Tibial nerve (tissue), 3 donors: ENCODE measurements around the gene UQCR11.
A peak's percentile ranks its signal among the peaks of the same experiment; 100 is the strongest.

ENCODE experiments used
- POLR2A ChIP-seq, 2 donors: fragments of 450-650 bp; IDR thresholded peaks; one replicate each; pipeline ENCODE4 v1.6.1; 2017; ENCODE audit warnings: antibody characterized with exemption in 2 of 2, mild to moderate bottlenecking in 2 of 2, moderate library complexity in 2 of 2
- TF ChIP-seq, protein P1 (sequence below), 5 experiments: fragments of 200-600 bp in 3 of 5; fragments of 450-650 bp in 2 of 5; sonication (generic) in 3 of 5; IDR thresholded peaks; one replicate each; pipeline ENCODE4 v1.5.1; 2016 to 2019; ENCODE audit warnings: antibody characterized with exemption in 5 of 5, mild to moderate bottlenecking in 3 of 5, moderate library complexity in 2 of 5

DNA sequence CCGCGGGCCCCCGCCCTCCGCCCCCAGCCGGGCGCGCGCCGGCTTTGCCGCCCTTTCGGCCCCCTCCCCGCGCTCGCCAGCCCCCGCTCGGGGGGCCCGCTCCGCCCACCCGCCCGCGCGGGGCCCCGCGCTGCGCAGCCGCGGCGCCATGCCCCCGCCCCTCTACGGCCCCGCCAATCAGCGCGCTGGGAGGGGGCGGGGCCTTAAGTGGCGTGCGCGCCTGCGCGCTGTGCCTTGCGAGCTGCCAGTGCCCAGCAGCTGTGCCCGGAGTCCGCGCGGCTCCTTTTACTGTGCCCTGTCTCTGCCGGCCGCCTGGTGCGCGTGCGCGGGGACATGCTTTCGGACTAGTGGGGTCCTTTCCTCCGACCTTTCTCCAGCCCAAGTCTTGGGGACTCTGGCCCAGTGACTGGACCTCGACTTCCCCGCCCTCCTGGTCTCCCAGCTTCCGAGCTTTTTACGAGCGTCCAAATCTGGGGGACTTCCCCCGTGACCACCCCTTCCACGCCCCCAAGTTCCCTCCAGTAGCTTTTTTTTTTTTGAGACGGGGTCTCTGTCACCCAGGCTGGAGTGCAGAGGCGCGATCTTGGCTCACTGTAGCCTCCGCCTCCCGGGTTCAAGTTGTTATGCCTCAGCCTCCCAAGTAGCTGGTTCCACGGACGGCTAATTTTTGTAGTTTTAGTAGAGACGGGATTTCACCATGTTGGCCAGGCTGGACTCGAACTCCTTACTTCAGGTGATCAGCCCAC is 12.3 kb downstream of the UQCR11 start, which contains the start of gene MBD3:
- TF ChIP-seq, protein P1, sequence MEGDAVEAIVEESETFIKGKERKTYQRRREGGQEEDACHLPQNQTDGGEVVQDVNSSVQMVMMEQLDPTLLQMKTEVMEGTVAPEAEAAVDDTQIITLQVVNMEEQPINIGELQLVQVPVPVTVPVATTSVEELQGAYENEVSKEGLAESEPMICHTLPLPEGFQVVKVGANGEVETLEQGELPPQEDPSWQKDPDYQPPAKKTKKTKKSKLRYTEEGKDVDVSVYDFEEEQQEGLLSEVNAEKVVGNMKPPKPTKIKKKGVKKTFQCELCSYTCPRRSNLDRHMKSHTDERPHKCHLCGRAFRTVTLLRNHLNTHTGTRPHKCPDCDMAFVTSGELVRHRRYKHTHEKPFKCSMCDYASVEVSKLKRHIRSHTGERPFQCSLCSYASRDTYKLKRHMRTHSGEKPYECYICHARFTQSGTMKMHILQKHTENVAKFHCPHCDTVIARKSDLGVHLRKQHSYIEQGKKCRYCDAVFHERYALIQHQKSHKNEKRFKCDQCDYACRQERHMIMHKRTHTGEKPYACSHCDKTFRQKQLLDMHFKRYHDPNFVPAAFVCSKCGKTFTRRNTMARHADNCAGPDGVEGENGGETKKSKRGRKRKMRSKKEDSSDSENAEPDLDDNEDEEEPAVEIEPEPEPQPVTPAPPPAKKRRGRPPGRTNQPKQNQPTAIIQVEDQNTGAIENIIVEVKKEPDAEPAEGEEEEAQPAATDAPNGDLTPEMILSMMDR (IDR thresholded peaks at IDR 0.05): peak in 2 of 5 experiments; percentile 47 to 54
- peak in 1 of 2 donors; percentile 25 for TF ChIP-seq POLR2A (IDR thresholded peaks at IDR 0.05)
